GM19397 (cell line): ENCODE results near the gene DUSP6.

Experiments
- ATAC-seq: cut with Tn5 transposase; IDR thresholded peaks from one replicate; pipeline ENCODE4 v1.9.1; 2021; ENCODE audit warnings: mild to moderate bottlenecking, moderate library complexity; ENCODE audit not compliant: unreplicated experiment

Gene DUSP6

DNA sequence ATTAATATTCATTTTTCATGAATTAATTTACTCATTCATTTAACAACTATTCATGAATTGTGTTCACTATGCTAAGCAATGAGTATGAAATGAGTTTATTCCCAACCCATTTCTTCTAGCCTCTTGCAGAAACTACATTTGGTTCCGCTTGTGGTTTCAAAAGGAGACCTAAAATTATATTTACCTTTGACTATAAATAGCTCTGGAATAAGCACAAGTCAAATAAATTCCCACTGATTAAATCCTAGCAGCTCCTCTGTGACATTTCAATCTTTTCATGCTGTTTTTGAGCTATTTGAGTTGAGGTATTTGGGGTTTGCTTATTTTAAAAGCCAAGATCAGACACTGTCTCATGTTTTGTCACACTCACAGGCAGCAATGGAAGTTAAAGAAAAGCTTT is 46.9 kb downstream of the DUSP6 start:
- no peak for ATAC-seq

DNA sequence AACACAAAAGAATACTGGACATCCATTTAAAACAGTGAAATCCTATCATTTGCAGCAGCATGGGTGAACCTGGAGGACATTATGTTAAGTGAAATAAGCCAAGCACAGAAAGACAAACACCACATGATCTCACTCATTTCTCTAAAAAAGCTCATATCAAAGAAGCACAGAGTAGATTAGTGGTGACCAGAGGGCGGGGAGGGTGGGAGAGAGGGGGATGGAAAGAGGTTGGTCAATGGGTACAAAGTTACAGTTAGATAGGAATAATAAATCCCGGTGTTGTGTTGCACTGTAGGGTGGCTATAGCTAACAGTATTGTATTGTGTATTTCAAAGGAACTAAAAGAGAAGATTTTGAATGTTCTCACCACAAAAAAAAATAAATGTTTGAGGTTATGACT is 52.4 kb downstream of the DUSP6 start:
- no peak for ATAC-seq

DNA sequence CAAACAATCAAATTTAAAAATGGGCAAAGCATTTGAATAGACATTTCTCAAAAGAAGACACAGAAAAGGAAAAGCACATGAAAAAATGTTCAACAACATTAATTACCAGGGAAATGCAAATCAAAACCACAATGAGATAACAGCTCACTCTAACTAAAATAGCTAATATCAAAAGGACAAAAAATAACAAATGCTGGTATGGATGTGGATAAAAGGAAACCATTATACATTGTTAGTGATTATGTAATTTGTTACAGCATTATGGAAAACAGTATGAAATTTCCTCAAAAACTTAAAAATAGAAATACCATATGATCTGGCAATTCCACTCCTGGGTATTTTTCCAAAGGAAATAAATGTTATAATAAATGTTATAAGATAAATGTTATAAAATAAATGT is 52.9 kb downstream of the DUSP6 start:
- ATAC-seq = no peak
